ENCODE measurements around the gene THSD7A. TPM values are rescaled to one million over a fixed set of nuclear protein-coding genes. Genes with fewer than 3 reads are reported as not detected.

Gene THSD7A
- total and polyA plus RNA-seq, 2 of the 8 experiments (the other 6 are each of a cell fraction or from before 2014, with no cell fraction given) = 0.44 to 1.2 TPM

DNA sequence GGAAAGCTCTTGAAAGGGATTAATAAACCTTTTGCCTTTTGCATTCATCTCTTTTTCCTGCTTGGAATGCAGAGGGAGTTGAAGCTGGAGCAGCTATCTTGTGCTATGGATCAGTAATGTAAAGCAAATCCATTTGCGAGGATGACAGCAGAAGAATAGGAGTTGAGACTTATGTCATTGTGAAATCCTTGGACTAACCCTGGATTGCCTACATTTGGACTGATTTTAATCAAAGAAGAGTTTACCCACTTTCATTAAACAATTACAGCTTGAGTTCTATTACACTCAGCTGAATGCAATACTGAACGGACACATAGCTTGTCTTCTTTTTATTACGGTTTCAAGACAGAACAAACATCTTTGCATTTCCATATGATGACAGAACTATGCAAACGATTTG is 496.1 kb downstream of the THSD7A start:
- no peak overlapping the region for H4K5ac ChIP-seq (ENCODE audit: insufficient read length, low read depth, low read length)
- 89% methylated on average over 4 of the region's 4 CpGs; no CpG with 5 or more reads in 1 of the 2 experiments for WGBS, 2 experiments (ENCODE audit: extremely low coverage in 1 of 2, insufficient coverage in 1 of 2, insufficient read length in 1 of 2, insufficient replicate concordance in 2 of 2, low coverage in 1 of 2, low lambda C conversion rate in 2 of 2, missing lambda C conversion rate in 1 of 2)

More for the DNA sequence above, 496.1 kb downstream of the THSD7A start:
- Histone ChIP-seq H3K27ac (ENCODE audit: low read depth, low read length) (no peak overlapping the region), H3K36me3 (ENCODE audit: control insufficient read depth in 2 of 4, insufficient read depth in 4 of 4, low read length in 3 of 4) (no peaks in the 10 kb centered on the region), H3K56ac (replicated peaks; ENCODE audit: insufficient read length, low read depth, low read length) (no peak overlapping the region), H2AK5ac (ENCODE audit: low read depth, low read length) (no peak overlapping the region), H3K23ac (ENCODE audit: insufficient read length) (no peak overlapping the region), H3K4ac (replicated peaks; ENCODE audit: insufficient read length, low read depth, low read length) (no peak overlapping the region), H3K79me2 (ENCODE audit: control insufficient read depth in 1 of 2, insufficient read depth in 2 of 2, low read length in 2 of 2) (no peaks in the 10 kb centered on the region), H2AFZ (ENCODE audit: low read length) (no peak overlapping the region), H2BK15ac (ENCODE audit: low read length) (no peak overlapping the region), H3K9me3 (ENCODE audit: insufficient read depth in 2 of 2, low read depth in 1 of 2, low read length in 1 of 2) (no peaks in the 10 kb centered on the region), H3K4me3 (ENCODE audit: extremely low read depth in 1 of 4, insufficient read depth in 2 of 4, low read depth in 3 of 4, low read length in 4 of 4) (no peak overlapping the region), H4K91ac (replicated peaks; ENCODE audit: insufficient read length, low read length) (no peak overlapping the region), H2BK120ac (replicated peaks; ENCODE audit: low read depth, low read length) (no peak overlapping the region), H3K4me2 (ENCODE audit: insufficient read depth in 1 of 2, low read depth in 2 of 2, low read length in 2 of 2) (no peak overlapping the region), H3K27me3 (replicated peaks in 1 of 4; ENCODE audit: control insufficient read depth in 3 of 4, extremely low read depth in 1 of 4, insufficient read depth in 3 of 4, low read length in 3 of 4) (no peaks in the 10 kb centered on the region), H3K18ac (ENCODE audit: extremely low read depth, low read length) (no peak overlapping the region), H3K14ac (ENCODE audit: insufficient read length) (no peak overlapping the region), H3K4me1 (replicated peaks in 1 of 4; ENCODE audit: control insufficient read depth in 3 of 4, insufficient read depth in 4 of 4, low read length in 3 of 4) (peaks cover 0 to 4% (median 0%) of the 10 kb centered on the region in 4 experiments; a peak in 1 of 7 replicates), H2BK12ac (ENCODE audit: low read depth, low read length) (no peak overlapping the region), H2BK5ac (ENCODE audit: low read depth, low read length) (no peak overlapping the region), H3K9ac (replicated peaks in 1 of 4; ENCODE audit: extremely low read depth in 1 of 4, low read depth in 3 of 4, low read length in 3 of 4) (no peak overlapping the region), H3K79me1 (ENCODE audit: low read depth, low read length) (no peaks in the 10 kb centered on the region), H4K8ac (ENCODE audit: extremely low read depth, insufficient read depth, low read length) (no peak overlapping the region), H4K20me1 (replicated peaks in 1 of 2; ENCODE audit: control insufficient read depth in 1 of 2, insufficient read depth in 2 of 2, low read length in 2 of 2) (no peaks in the 10 kb centered on the region), H3K23me2 (ENCODE audit: low read depth, low read length) (no peaks in the 10 kb centered on the region), H2BK20ac (ENCODE audit: low read length) (no peak overlapping the region)
- POLR2A ChIA-PET (ENCODE audit: partially characterized antibody) = no interaction called here
- CTCF ChIA-PET (ENCODE audit: partially characterized antibody) = no interaction called here
- DNase-seq (ENCODE audit: low read depth in 1 of 2, low spot score in 2 of 2) (no peak), FAIRE-seq (no peak)
- TF ChIP-seq TEAD4 (IDR thresholded peaks at IDR 0.05; ENCODE audit: low read depth, low read length) (no peak), RNF2 (IDR thresholded peaks at IDR 0.05; ENCODE audit: borderline replicate concordance, low read depth, low read length, missing control alignments, poor library complexity, severe bottlenecking) (no peak), TCF12 (IDR thresholded peaks at IDR 0.05; ENCODE audit: low read depth, low read length) (no peak), KDM1A (IDR thresholded peaks at IDR 0.05; ENCODE audit: borderline replicate concordance, low read length) (no peak), SP2 (IDR thresholded peaks at IDR 0.05; ENCODE audit: low read length) (no peak), FOSL1 (IDR thresholded peaks at IDR 0.05; ENCODE audit: insufficient read depth, low read depth, low read length) (no peak), HDAC6 (IDR thresholded peaks at IDR 0.05; ENCODE audit: low read depth, low read length) (no peak), TBP (IDR thresholded peaks at IDR 0.05; ENCODE audit: low read depth, low read length) (no peak), RAD21 (IDR thresholded peaks at IDR 0.05 in 1 of 2, conservative IDR thresholded peaks at IDR 0.05 in 1 of 2; ENCODE audit: low read depth in 2 of 2, low read length in 2 of 2) (no peak), RBBP5 (IDR thresholded peaks at IDR 0.05; ENCODE audit: borderline replicate concordance, low read depth, low read length) (no peak), PHF8 (conservative IDR thresholded peaks at IDR 0.05; ENCODE audit: low read depth, low read length) (no peak), MAFK (IDR thresholded peaks at IDR 0.05; ENCODE audit: low read depth, low read length) (no peak), BACH1 (IDR thresholded peaks at IDR 0.05; ENCODE audit: low read length) (no peak), JUN (IDR thresholded peaks at IDR 0.05; ENCODE audit: low read depth, low read length) (no peak)
- TF ChIP-seq, protein P1, sequence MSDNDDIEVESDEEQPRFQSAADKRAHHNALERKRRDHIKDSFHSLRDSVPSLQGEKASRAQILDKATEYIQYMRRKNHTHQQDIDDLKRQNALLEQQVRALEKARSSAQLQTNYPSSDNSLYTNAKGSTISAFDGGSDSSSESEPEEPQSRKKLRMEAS (IDR thresholded peaks at IDR 0.05) = no peak

Measured in H1 (cell line).